Measurements from ENCODE around the gene CUL1. TPM values are rescaled to one million over a fixed set of nuclear protein-coding genes. Genes with fewer than 3 reads are reported as not detected.

Gene CUL1
- total RNA-seq, 1 experiment from 2014 or later: 43.6 TPM

DNA sequence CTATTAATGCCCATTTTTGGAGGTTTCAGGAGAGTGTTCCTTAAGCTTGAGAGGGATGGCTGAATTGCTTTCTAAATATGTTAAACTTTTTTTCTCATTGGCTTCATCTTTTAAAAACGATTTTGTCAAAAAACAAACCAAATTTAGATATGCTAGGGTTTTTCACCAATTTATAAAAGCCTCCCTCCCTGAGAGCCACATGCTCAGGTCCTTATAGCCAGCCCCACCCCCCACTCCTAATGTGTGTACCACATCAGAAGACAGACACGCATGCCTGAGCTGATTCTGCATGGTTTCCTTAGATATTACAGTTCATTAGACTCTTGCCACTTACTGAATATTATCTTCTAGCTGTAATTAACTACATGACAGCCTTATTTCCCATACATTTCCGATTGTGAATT, 2.0 kb downstream of the CUL1 start:
- intact Hi-C loops (cut with micrococcal nuclease): loop anchor here (5.0 kb wide), 4 partner anchors 72 to 262 kb away; partner anchors contain the start of gene EZH2

DNA sequence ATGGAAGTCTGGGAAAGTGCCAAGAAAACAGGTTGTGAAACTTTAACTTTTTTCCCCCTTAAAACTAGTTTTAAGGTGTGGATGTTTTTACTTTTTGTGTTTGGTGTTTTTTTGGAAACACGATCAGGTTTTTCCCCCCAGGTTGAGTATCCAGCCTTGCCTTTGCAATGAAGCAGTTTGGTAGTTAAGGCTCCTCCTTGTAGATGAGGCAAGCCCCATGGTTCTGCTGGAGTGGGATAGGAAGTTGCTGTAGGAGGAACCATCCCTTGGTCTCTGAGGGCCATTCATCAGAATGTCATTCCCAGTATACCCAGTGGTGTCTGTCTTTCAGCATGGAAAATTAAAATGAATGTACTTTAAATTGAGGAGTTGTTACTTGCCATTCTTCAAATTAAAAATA, 2.7 kb downstream of the CUL1 start:
- no peak overlapping the region for H2AFZ ChIP-seq (ENCODE audit: low read length)
- no peaks in the 10 kb centered on the region for H3K9me2 ChIP-seq (replicated peaks; ENCODE audit: low read length)
- no peaks in the 10 kb centered on the region for H3F3A ChIP-seq (ENCODE audit: low read length, unreplicated experiment)
- intact Hi-C loops (cut with micrococcal nuclease): loop anchor here (5.0 kb wide), 4 partner anchors 71 to 261 kb away; partner anchors contain the start of gene EZH2
- DNase-seq: no peak
- peaks cover 59% of the 10 kb centered on the region for H4K20me1 ChIP-seq (ENCODE audit: low read length)
- H3K9ac ChIP-seq (ENCODE audit: low read length): 0 out of 2 replicates have a peak overlapping the region, but pooled peaks have one; percentile 95
- H3K27me3 ChIP-seq (ENCODE audit: low read length): no peaks in the 10 kb centered on the region
- CTCF ChIA-PET: no interaction called here
- peaks cover 38% of the 10 kb centered on the region for H3K4me1 ChIP-seq (ENCODE audit: insufficient read depth, low read length)
- TF ChIP-seq EZH2 (IDR thresholded peaks at IDR 0.05; ENCODE audit: low read length, unreplicated experiment) (no peak), EZH2phosphoT487 (IDR thresholded peaks at IDR 0.05; ENCODE audit: borderline replicate concordance, low read length) (no peak)
- TF ChIP-seq, protein P1, sequence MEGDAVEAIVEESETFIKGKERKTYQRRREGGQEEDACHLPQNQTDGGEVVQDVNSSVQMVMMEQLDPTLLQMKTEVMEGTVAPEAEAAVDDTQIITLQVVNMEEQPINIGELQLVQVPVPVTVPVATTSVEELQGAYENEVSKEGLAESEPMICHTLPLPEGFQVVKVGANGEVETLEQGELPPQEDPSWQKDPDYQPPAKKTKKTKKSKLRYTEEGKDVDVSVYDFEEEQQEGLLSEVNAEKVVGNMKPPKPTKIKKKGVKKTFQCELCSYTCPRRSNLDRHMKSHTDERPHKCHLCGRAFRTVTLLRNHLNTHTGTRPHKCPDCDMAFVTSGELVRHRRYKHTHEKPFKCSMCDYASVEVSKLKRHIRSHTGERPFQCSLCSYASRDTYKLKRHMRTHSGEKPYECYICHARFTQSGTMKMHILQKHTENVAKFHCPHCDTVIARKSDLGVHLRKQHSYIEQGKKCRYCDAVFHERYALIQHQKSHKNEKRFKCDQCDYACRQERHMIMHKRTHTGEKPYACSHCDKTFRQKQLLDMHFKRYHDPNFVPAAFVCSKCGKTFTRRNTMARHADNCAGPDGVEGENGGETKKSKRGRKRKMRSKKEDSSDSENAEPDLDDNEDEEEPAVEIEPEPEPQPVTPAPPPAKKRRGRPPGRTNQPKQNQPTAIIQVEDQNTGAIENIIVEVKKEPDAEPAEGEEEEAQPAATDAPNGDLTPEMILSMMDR (conservative IDR thresholded peaks at IDR 0.05; ENCODE audit: low read depth, low read length): no peak
- POLR2A ChIA-PET (ENCODE audit: unreplicated experiment): no interaction called here
- H3K4me2 ChIP-seq (ENCODE audit: low read length): peak overlapping the region; percentile 80
- no TSS peak for BruUV-seq (replicated peaks)
- no peak for ATAC-seq
- no peak overlapping the region for H3K27ac ChIP-seq (ENCODE audit: low read length)
- H3K36me3 ChIP-seq (ENCODE audit: low read depth, low read length): no peaks in the 10 kb centered on the region
- no peaks in the 10 kb centered on the region for H3K9me3 ChIP-seq (ENCODE audit: low read length)
- H3K4me3 ChIP-seq (ENCODE audit: low read length): peak overlapping the region; percentile 81
- peaks cover 89% of the 10 kb centered on the region for H3K79me2 ChIP-seq (ENCODE audit: low read length)

More for the DNA sequence above, 2.0 kb downstream of the CUL1 start:
- no peaks in the 10 kb centered on the region for H3K27me3 ChIP-seq (ENCODE audit: low read length)
- no peak for TF ChIP-seq EZH2phosphoT487 (IDR thresholded peaks at IDR 0.05; ENCODE audit: borderline replicate concordance, low read length)
- TF ChIP-seq EZH2 (IDR thresholded peaks at IDR 0.05; ENCODE audit: low read length, unreplicated experiment): no peak
- TF ChIP-seq, protein P1 (conservative IDR thresholded peaks at IDR 0.05; ENCODE audit: low read depth, low read length): no peak
- peak overlapping the region; percentile 80 for H3K4me2 ChIP-seq (ENCODE audit: low read length)
- CTCF ChIA-PET: no interaction called here
- H3K4me3 ChIP-seq (ENCODE audit: low read length): peak overlapping the region; percentile 81
- no peak overlapping the region for H3K27ac ChIP-seq (ENCODE audit: low read length)
- POLR2A ChIA-PET (ENCODE audit: unreplicated experiment): interaction anchor here (0.6 kb wide), 1 partner anchor 10 kb away, joined by 3 read pairs; no protein-coding TSS in a partner anchor
- no TSS peak for BruUV-seq (replicated peaks)
- ATAC-seq: no peak
- no peaks in the 10 kb centered on the region for H3F3A ChIP-seq (ENCODE audit: low read length, unreplicated experiment)
- H3K79me2 ChIP-seq (ENCODE audit: low read length): peaks cover 81% of the 10 kb centered on the region
- H3K36me3 ChIP-seq (ENCODE audit: low read depth, low read length): no peaks in the 10 kb centered on the region
- H3K9me3 ChIP-seq (ENCODE audit: low read length): no peaks in the 10 kb centered on the region
- DNase-seq: peak; percentile 25
- peaks cover 53% of the 10 kb centered on the region for H4K20me1 ChIP-seq (ENCODE audit: low read length)
- H3K9me2 ChIP-seq (replicated peaks; ENCODE audit: low read length): no peaks in the 10 kb centered on the region
- H3K9ac ChIP-seq (ENCODE audit: low read length): peak overlapping the region; percentile 95
- no peak overlapping the region for H2AFZ ChIP-seq (ENCODE audit: low read length)
- peaks cover 33% of the 10 kb centered on the region for H3K4me1 ChIP-seq (ENCODE audit: insufficient read depth, low read length)

Measured in PC-3 (cell line).